HepG2 (cell line): ENCODE results near the gene BUB1B.

Experiments used
- ASH2L ChIP-seq: fragments of 300-600, 200-600 bp; sonication (generic); IDR thresholded peaks from 2 replicates; pipeline ENCODE4 v1.7.0; 2017; ENCODE audit warnings: low read depth, mild to moderate bottlenecking, moderate library complexity, mixed read lengths, low read length; ENCODE audit not compliant: insufficient read length
- CEBPB ChIP-seq: IDR thresholded peaks from 2 replicates; pipeline ENCODE4 v1.6.1; 2011; ENCODE audit warnings: low read depth, low read length, improper control_type of control experiment, borderline replicate concordance
- EZH2 ChIP-seq: conservative IDR thresholded peaks from 2 replicates; pipeline ENCODE4 v1.6.1; 2012; ENCODE audit warnings: mild to moderate bottlenecking, low read depth, low read length, moderate library complexity
- POLR2AphosphoS5 ChIP-seq: IDR thresholded peaks from 2 replicates; pipeline ENCODE4 v1.6.1; 2012; ENCODE audit warnings: low read depth, low read length

DNA sequence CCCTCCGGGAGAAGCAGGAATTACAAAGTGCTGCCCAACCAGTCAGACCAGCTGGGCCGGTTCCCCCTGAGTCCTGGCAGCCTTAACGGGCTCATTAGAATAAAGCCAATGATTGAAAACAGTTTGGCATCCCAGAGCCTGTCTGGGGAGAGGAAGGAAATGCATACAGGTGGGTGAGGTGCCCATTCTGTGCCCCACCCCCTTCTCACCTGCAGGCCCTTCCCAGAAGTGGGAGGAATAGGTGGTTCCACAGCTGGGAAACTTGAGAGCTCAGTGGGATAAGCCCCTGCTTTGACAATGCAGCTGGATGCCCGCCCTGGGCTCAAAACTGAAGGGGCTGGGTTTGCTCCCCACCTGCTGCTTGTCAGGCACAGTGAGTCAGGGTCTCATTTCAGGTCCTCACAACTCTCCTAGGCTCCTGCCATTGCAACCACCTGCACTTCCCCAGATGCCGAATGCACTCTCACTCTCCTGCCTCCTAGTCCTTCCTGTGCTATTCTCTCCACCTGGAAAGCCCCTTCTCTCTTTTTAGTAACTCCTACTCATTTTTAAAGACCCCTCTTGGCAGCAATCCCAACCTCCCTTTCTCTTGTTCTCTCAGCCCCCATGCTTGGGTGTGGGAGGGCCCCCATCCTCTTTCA is 5.5 kb upstream of the BUB1B start:
- TF ChIP-seq ASH2L: no peak
- no peak for TF ChIP-seq EZH2
- TF ChIP-seq POLR2AphosphoS5: no peak
- no peak for TF ChIP-seq CEBPB
